Neural progenitor cell (in vitro differentiated cells): ENCODE results near the gene UGT1A3.

Experiments
- EZH2 ChIP-seq: fragments of 200-600 bp; sonication (generic); IDR thresholded peaks from 2 replicates; pipeline ENCODE4 v1.6.1; 2017; ENCODE audit warnings: antibody characterized with exemption, mild to moderate bottlenecking, moderate library complexity
- TF ChIP-seq, protein P1 (sequence below): fragments of 200-600 bp; sonication (generic); IDR thresholded peaks from 2 replicates; pipeline ENCODE4 v1.5.1; 2017; ENCODE audit warnings: antibody characterized with exemption, mild to moderate bottlenecking

DNA sequence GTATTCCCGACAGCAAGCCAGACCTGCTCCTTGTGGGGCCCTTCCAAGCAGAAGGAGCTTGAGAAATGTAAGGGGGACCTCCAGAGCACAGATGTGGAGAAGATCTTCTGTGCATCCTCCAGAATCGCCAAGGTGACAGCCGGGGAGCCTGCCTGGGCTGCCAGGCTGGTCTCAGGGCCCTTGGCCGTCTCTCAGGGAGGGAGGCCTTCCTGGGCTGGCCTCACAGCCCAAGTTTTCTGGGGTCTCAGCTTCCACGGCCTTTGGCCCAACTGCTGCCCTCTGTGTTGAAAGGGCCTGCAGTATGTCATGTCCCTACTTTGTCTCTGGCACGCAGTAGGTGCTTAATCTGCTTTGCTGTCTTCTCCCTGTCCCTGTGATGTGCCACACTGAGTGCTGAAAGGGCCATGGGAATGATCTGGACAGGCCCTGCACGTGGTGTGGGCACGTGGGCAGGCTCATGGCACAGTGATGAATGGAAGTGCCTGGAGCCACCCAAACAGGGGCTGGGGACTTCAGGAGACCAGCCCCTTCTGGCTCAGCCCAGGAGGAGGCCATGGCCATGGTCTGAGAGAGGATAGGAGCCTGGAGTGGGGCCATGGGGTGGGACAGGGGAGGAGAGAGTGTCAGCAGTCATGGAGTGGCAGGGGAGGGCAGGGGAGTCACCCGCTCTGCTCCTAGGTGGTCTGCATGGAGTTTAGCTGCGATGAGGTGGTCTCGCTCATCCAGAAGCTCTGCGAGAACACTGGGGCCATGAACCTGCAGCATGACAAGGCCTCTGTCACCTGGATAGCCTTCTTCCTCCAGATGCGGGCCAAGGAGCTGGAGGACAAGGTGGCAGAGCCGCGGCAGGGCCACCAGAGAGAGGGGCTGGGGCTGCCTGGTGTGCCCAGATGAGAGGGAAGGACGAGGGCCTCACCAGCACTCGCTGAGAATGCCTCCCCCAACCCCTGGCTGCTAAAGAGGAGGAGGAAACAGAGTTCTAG is 90.1 kb downstream of the UGT1A3 start:
- TF ChIP-seq, protein P1, sequence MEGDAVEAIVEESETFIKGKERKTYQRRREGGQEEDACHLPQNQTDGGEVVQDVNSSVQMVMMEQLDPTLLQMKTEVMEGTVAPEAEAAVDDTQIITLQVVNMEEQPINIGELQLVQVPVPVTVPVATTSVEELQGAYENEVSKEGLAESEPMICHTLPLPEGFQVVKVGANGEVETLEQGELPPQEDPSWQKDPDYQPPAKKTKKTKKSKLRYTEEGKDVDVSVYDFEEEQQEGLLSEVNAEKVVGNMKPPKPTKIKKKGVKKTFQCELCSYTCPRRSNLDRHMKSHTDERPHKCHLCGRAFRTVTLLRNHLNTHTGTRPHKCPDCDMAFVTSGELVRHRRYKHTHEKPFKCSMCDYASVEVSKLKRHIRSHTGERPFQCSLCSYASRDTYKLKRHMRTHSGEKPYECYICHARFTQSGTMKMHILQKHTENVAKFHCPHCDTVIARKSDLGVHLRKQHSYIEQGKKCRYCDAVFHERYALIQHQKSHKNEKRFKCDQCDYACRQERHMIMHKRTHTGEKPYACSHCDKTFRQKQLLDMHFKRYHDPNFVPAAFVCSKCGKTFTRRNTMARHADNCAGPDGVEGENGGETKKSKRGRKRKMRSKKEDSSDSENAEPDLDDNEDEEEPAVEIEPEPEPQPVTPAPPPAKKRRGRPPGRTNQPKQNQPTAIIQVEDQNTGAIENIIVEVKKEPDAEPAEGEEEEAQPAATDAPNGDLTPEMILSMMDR: no peak
- no peak for TF ChIP-seq EZH2
